HCT116 (cell line): ENCODE data around the gene RHOH. TPM values are rescaled to one million over a fixed set of nuclear protein-coding genes. Genes with fewer than 3 reads are reported as not detected.

Experiments
- ATAC-seq: fragments of 200-7000 bp; cut with Tn5 transposase; 2 replicates; pipeline ENCODE4 v1.9.1; 2020; ENCODE audit warnings: mild to moderate bottlenecking, moderate library complexity
- BruUV-seq: library from RNA; stranded (reverse); fragments of 400-500 nt; replicated peaks from 2 replicates; lab custom pipeline; 2021; lab: Mats Ljungman, UMichigan
- CTCF ChIA-PET: fragments of 300-600 bp; sonication (Branson Sonifier 250); formaldehyde crosslinking; loops from one replicate; lab custom pipeline; 2021; ENCODE audit warnings: antibody characterized with exemption; lab: Charles Lee
- POLR2A ChIA-PET: fragments of 300-600, 350-600 bp; sonication (Branson Sonifier 250); formaldehyde crosslinking; loops from one replicate; lab custom pipeline; 2021; ENCODE audit warnings: antibody characterized with exemption; lab: Charles Lee
- RAD21 ChIA-PET, 2 experiments: fragments of 300-600 bp; sonication (Branson Sonifier 250); formaldehyde crosslinking; loops; one replicate each; lab custom pipeline; 2023; ENCODE audit warnings: low total read pairs in 2 of 2; ENCODE audit not compliant: uncharacterized antibody in 2 of 2, unreplicated experiment in 2 of 2, low non-redundant PET in 1 of 2; lab: Charles Lee
- DNase-seq: peaks from one replicate; pipeline ENCODE4 v3.0.0-alpha.2; 2010; ENCODE audit warnings: low read depth, low spot score
- H2AFZ ChIP-seq: fragments of 200-600 bp; shearing (Covaris generic), sonication (generic); 2 replicates; pipeline ENCODE4 v1.6.1; 2017; ENCODE audit warnings: low read depth, mixed run types, mixed read lengths, antibody characterized with exemption, low read length; ENCODE audit not compliant: poor library complexity, severe bottlenecking
- H3K27ac ChIP-seq: 2 replicates; pipeline ENCODE4 v1.5.1; 2012; ENCODE audit warnings: low read depth, low read length
- H3K27me3 ChIP-seq: fragments of 200-600 bp; sonication (generic); 2 replicates; pipeline ENCODE4 v1.6.1; 2016; ENCODE audit warnings: mixed run types, low read length, mixed read lengths; ENCODE audit not compliant: insufficient read depth
- H3K36me3 ChIP-seq, 2 experiments: fragments of 200-500 bp in 1 of 2; fragments of 200-600 bp in 1 of 2; sonication (Bioruptor generic) in 1 of 2; sonication (generic) in 1 of 2; 2 replicates each; pipeline versions ENCODE4 v1.5.1 to v1.6.1; 2014 to 2016; ENCODE audit warnings: low read length in 2 of 2, inconsistent platforms in 1 of 2, mixed read lengths in 1 of 2, mixed run types in 1 of 2; ENCODE audit not compliant: insufficient read depth in 2 of 2, control insufficient read depth in 1 of 2
- H3K4me1 ChIP-seq, 2 experiments: fragments of 200-600 bp in 1 of 2; sonication (generic) in 1 of 2; 2 replicates each; pipeline versions ENCODE4 v1.5.1 to v1.6.1; 2012 to 2017; ENCODE audit warnings: low read length in 2 of 2, inconsistent platforms in 1 of 2, mild to moderate bottlenecking in 1 of 2, mixed read lengths in 1 of 2, mixed run types in 1 of 2, moderate library complexity in 1 of 2; ENCODE audit not compliant: insufficient read depth in 2 of 2, control insufficient read depth in 1 of 2
- H3K4me2 ChIP-seq: fragments of 200-600 bp; sonication (generic); 2 replicates; pipeline ENCODE4 v1.6.1; 2017; ENCODE audit warnings: mixed run types, low read length, mixed read lengths
- H3K4me3 ChIP-seq, 2 experiments: fragments of 200-600 bp in 1 of 2; sonication (generic) in 1 of 2; replicated peaks in 1 of 2; 2 replicates each; pipeline ENCODE4 v1.5.1; 2011 to 2016; ENCODE audit warnings: low read length in 2 of 2, control low read depth in 1 of 2, low read depth in 1 of 2, mild to moderate bottlenecking in 1 of 2, mixed read lengths in 1 of 2, mixed run types in 1 of 2
- H3K79me2 ChIP-seq: fragments of 200-600 bp; sonication (generic); 2 replicates; pipeline ENCODE4 v1.6.1; 2017; ENCODE audit warnings: mild to moderate bottlenecking, mixed run types, low read length, moderate library complexity, mixed read lengths; ENCODE audit not compliant: insufficient read depth
- H3K9ac ChIP-seq: fragments of 200-600 bp; sonication (generic); 2 replicates; pipeline ENCODE4 v1.6.1; 2016; ENCODE audit warnings: low read length, mixed read lengths
- H3K9me2 ChIP-seq: fragments of 200-600 bp; sonication (generic), shearing (Covaris generic); 2 replicates; pipeline ENCODE4 v1.6.1; 2017; ENCODE audit warnings: mixed run types, mild to moderate bottlenecking, moderate library complexity; ENCODE audit not compliant: insufficient read depth
- H3K9me3 ChIP-seq, 2 experiments: fragments of 200-500 bp in 1 of 2; fragments of 200-600 bp in 1 of 2; sonication (Bioruptor generic) in 1 of 2; sonication (generic) in 1 of 2; 2 replicates each; pipeline ENCODE4 v1.6.1; 2014 to 2017; ENCODE audit warnings: low read length in 2 of 2, mixed read lengths in 2 of 2, inconsistent platforms in 1 of 2, low read depth in 1 of 2, mild to moderate bottlenecking in 1 of 2, mixed run types in 1 of 2, moderate library complexity in 1 of 2; ENCODE audit not compliant: control insufficient read depth in 1 of 2, insufficient read depth in 1 of 2
- H4K20me1 ChIP-seq: fragments of 200-600 bp; sonication (generic), shearing (Covaris generic); 2 replicates; pipeline ENCODE4 v1.6.1; 2017; ENCODE audit warnings: mixed run types, mild to moderate bottlenecking, moderate library complexity; ENCODE audit not compliant: insufficient read depth
- CBX3 ChIP-seq: IDR thresholded peaks from 2 replicates; pipeline ENCODE4 v1.6.1; 2012; ENCODE audit warnings: low read depth
- CEBPB ChIP-seq: IDR thresholded peaks from 2 replicates; pipeline ENCODE4 v1.6.1; 2012; ENCODE audit warnings: low read depth
- CTCF ChIP-seq, 3 experiments: fragments of 200-600 bp in 1 of 3; sonication (generic) in 1 of 3; IDR thresholded peaks in 2 of 3; conservative IDR thresholded peaks in 1 of 3; 2 replicates each; pipeline ENCODE4 v1.5.1; 2012 to 2017; ENCODE audit warnings: low read depth in 2 of 3, low read length in 2 of 3, antibody characterized with exemption in 1 of 3, borderline replicate concordance in 1 of 3, control low read depth in 1 of 3, mild to moderate bottlenecking in 1 of 3, mixed read lengths in 1 of 3, mixed run types in 1 of 3, moderate library complexity in 1 of 3; ENCODE audit not compliant: insufficient read depth in 1 of 3
- EGR1 ChIP-seq: IDR thresholded peaks from 2 replicates; pipeline ENCODE4 v1.6.1; 2012; ENCODE audit warnings: low read depth
- EZH2 ChIP-seq: fragments of 200-600 bp; sonication (generic); IDR thresholded peaks from 2 replicates; pipeline ENCODE4 v1.6.1; 2017; ENCODE audit warnings: antibody characterized with exemption, mixed run types
- JUND ChIP-seq: IDR thresholded peaks from 2 replicates; pipeline ENCODE4 v1.6.1; 2012
- POLR2A ChIP-seq: IDR thresholded peaks from 2 replicates; pipeline ENCODE4 v1.7.0; 2011; ENCODE audit warnings: borderline replicate concordance; ENCODE audit not compliant: insufficient read depth, insufficient read length; ENCODE audit errors: extremely low read depth
- RAD21 ChIP-seq: IDR thresholded peaks from 2 replicates; pipeline ENCODE4 v1.6.1; 2012; ENCODE audit warnings: low read depth, mild to moderate bottlenecking
- SIN3A ChIP-seq: IDR thresholded peaks from 2 replicates; pipeline ENCODE4 v1.6.1; 2012; ENCODE audit warnings: low read depth
- SP1 ChIP-seq: IDR thresholded peaks from 2 replicates; pipeline ENCODE4 v1.6.1; 2012; ENCODE audit warnings: low read depth
- SRF ChIP-seq: IDR thresholded peaks from 2 replicates; pipeline ENCODE4 v1.6.1; 2012; ENCODE audit warnings: low read depth
- TCF7L2 ChIP-seq: IDR thresholded peaks from 2 replicates; pipeline ENCODE4 v1.7.0; 2011; ENCODE audit warnings: borderline replicate concordance, inconsistent platforms; ENCODE audit not compliant: insufficient read depth, insufficient read length; ENCODE audit errors: extremely low read depth
- YY1 ChIP-seq: IDR thresholded peaks from 2 replicates; pipeline ENCODE4 v1.6.1; 2011; ENCODE audit warnings: low read length, low read depth, moderate library complexity, mild to moderate bottlenecking; ENCODE audit not compliant: insufficient replicate concordance; ENCODE audit errors: extremely low read depth
- ZBTB33 ChIP-seq: IDR thresholded peaks from 2 replicates; pipeline ENCODE4 v1.6.1; 2011; ENCODE audit warnings: mild to moderate bottlenecking, low read length, moderate library complexity; ENCODE audit not compliant: insufficient replicate concordance; ENCODE audit errors: extremely low read depth
- ZNF274 ChIP-seq: fragments of 200-500 bp; sonication (Bioruptor generic); IDR thresholded peaks from 2 replicates; pipeline ENCODE4 v1.6.1; 2014; ENCODE audit warnings: mild to moderate bottlenecking, low read depth, low read length, inconsistent platforms
- intact Hi-C: fragments of 100-400 bp; cut with micrococcal nuclease; formaldehyde crosslinking; loops from 2 replicates; pipeline ENCODE4 v1.10.0; 2022
- total RNA-seq: library from RNA; stranded (reverse); gene quantifications from one replicate; pipeline ENCODE4 v1.2.1, GENCODE V29; 2021; ENCODE audit not compliant: unreplicated experiment
- TF ChIP-seq, protein P1 (sequence below): IDR thresholded peaks from 2 replicates; pipeline ENCODE4 v1.6.1; 2012
- TF ChIP-seq, protein P2 (sequence below): IDR thresholded peaks from 2 replicates; pipeline ENCODE4 v1.6.1; 2012

RHOH gene
- total RNA-seq, 1 experiment from 2014 or later: 0.74 TPM

- TF ChIP-seq CTCF (IDR thresholded peaks at IDR 0.05 in 2 of 3, conservative IDR thresholded peaks at IDR 0.05 in 1 of 3; ENCODE audit: borderline replicate concordance in 1 of 3, insufficient read depth in 1 of 3, low read depth in 2 of 3, low read length in 2 of 3) (no peak), TCF7L2 (peak; percentile 94), YY1 (peak; percentile 79), EGR1 (no peak; the same call in 1 of the 2 replicates), SP1 (peak; percentile 97), CEBPB (peak; percentile 87), RAD21 (0 out of 2 replicates have a peak, but pooled peaks have one; percentile 13), ZNF274 (no peak), SIN3A (peak; percentile 81; the same call in 1 of the 2 replicates)
- TF ChIP-seq, protein P1, sequence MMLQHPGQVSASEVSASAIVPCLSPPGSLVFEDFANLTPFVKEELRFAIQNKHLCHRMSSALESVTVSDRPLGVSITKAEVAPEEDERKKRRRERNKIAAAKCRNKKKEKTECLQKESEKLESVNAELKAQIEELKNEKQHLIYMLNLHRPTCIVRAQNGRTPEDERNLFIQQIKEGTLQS: no peak
- TF ChIP-seq, protein P2, sequence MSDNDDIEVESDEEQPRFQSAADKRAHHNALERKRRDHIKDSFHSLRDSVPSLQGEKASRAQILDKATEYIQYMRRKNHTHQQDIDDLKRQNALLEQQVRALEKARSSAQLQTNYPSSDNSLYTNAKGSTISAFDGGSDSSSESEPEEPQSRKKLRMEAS: peak; percentile 56; the same call in 1 of the 2 replicates
Measured at GRCh38 chr4:40251366-40251765, 54.5 kb downstream of the RHOH start (continued).

- DNase-seq (no peak), ATAC-seq (no peak)
- no peak for TF ChIP-seq CTCF (IDR thresholded peaks at IDR 0.05 in 2 of 3, conservative IDR thresholded peaks at IDR 0.05 in 1 of 3; ENCODE audit: borderline replicate concordance in 1 of 3, insufficient read depth in 1 of 3, low read depth in 2 of 3, low read length in 2 of 3)
- no peak for TF ChIP-seq POLR2A
- TF ChIP-seq CEBPB: no peak
- TF ChIP-seq JUND: no peak
- TF ChIP-seq EZH2: no peak
- TF ChIP-seq SRF: no peak
- TF ChIP-seq CBX3: no peak
- no peak for TF ChIP-seq YY1
- TF ChIP-seq TCF7L2: no peak
- no peak for TF ChIP-seq ZBTB33
- H3K4me2 ChIP-seq: peak overlapping the region; percentile 72
- H3K79me2 ChIP-seq: no peaks in the 10 kb centered on the region
- H2AFZ ChIP-seq: peak overlapping the region; percentile 67
- no peaks in the 10 kb centered on the region for H4K20me1 ChIP-seq
- H3K27ac ChIP-seq: peak overlapping the region; percentile 71
- no TSS peak for BruUV-seq
- intact Hi-C loops: loop anchor here (5.0 kb wide), 1 partner anchor 197 kb away; the partner anchor contains the start of gene N4BP2
- ChIA-PET POLR2A (interaction anchor here (1.2 kb wide), 1 partner anchor 14 kb away, joined by 3 read pairs; no protein-coding TSS in a partner anchor), CTCF (no interaction called here), RAD21 (no interaction called here)
- no peaks in the 10 kb centered on the region for H3K27me3 ChIP-seq
- no peak overlapping the region for H3K4me3 ChIP-seq
- H3K9me2 ChIP-seq: no peaks in the 10 kb centered on the region
- H3K9me3 ChIP-seq: no peaks in the 10 kb centered on the region
- peaks cover 34 to 96% of the 10 kb centered on the region in 2 experiments for H3K4me1 ChIP-seq
- H3K9ac ChIP-seq: peak overlapping the region; percentile 51
- no peaks in the 10 kb centered on the region for H3K36me3 ChIP-seq
Measured at GRCh38 chr4:40253906-40254305, 57.1 kb downstream of the RHOH start.
